Measurements from ENCODE around the gene PBX4.

PBX4 gene

DNA sequence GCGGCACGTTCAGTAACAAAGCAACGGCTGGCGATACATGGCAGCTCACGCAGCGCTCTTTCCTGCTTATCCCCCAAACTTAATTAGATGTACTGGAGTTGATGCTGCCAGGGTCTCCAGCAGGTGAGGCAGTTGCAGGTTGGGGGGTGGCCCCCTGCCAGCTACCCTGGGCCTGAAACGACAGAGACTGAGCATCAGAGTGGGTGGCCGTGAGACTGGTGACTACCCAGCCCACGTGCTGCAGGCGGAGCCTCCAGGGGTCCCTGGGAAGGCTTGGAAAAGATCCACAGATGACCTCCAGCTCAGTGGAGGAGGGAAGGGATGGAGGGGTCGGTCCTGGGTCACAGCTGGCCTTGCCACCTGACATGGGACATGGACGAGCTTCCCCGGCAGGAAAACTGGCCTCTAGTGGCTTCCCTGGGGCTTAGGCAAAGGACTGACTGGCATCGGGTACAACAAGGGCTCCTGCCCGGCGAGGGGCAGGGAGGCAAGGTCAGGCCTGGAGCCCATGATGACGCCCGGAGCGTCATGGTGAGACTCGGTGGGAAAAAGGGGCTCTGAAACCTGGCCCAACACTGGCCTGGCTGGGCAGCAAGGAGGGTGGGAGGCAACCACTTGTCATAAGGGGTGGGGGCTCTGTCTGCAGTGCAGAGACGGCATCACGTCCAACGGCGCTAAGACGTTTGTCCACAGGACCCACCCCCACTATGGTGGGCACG lies 56.4 kb downstream of the PBX4 start:
- no peaks in the 10 kb centered on the region for H3K4me1 ChIP-seq (ENCODE audit: control insufficient read depth, insufficient read depth, low read length)
- H3K4me3 ChIP-seq (ENCODE audit: low read length) = no peak overlapping the region
- H3K9ac ChIP-seq (ENCODE audit: low read depth, low read length) = no peak overlapping the region
- H3K36me3 ChIP-seq (ENCODE audit: insufficient read depth, low read length) = no peaks in the 10 kb centered on the region
- H3K4me2 ChIP-seq (ENCODE audit: low read length) = no peak overlapping the region
- no peaks in the 10 kb centered on the region for H3K9me3 ChIP-seq (replicated peaks; ENCODE audit: low read length)
- H3K27me3 ChIP-seq (ENCODE audit: control insufficient read depth, insufficient read depth, low read length) = peaks cover 3% of the 10 kb centered on the region

DNA sequence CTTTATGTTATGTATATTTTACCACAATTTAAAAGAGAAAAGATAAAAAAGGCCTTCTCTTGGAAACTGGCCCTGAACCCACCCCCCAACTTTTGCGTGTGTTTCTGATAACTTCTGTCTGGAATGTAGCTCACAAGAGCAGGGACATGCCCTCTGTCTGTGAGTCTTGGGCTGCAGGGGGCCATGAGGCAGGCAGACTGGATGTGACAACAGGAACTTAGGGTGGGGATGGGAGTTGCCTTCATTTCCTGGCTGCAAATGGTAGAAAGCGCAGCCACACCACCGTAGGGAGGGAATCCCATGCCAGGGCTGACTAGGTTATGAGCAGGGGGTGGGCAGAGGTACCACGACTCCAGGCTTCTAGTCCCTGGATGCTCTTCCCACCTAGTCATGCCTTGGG lies 58.6 kb downstream of the PBX4 start:
- H3K9ac ChIP-seq (ENCODE audit: low read depth, low read length) = no peak overlapping the region
- no peak overlapping the region for H3K4me3 ChIP-seq (ENCODE audit: low read length)
- peaks cover 3% of the 10 kb centered on the region for H3K27me3 ChIP-seq (ENCODE audit: control insufficient read depth, insufficient read depth, low read length)
- no peaks in the 10 kb centered on the region for H3K36me3 ChIP-seq (ENCODE audit: insufficient read depth, low read length)
- no peaks in the 10 kb centered on the region for H3K4me1 ChIP-seq (ENCODE audit: control insufficient read depth, insufficient read depth, low read length)
- H3K9me3 ChIP-seq (replicated peaks; ENCODE audit: low read length) = no peaks in the 10 kb centered on the region
- H3K4me2 ChIP-seq (ENCODE audit: low read length) = no peak overlapping the region

DNA sequence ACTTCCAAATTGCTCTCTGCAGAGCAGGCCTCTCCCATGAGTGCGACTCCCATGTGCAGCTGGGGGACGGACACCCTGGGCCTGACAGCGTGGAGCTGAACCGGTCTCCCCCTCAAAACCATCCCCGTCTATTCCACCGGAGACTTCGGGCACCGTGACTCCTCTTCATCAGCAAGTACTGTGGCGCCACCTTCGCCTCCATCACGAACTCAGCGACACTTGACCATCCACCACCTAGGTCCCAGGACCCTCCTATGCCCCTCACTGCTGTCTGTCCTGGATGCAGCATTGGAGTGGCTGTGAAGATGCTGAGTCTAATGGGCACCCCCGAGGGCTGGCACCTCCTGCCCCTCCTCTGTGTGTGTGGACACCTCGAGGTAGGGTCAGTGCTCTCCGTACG lies 59.9 kb downstream of the PBX4 start:
- Histone ChIP-seq H3K4me3 (ENCODE audit: low read length) (no peak overlapping the region), H3K9ac (ENCODE audit: low read depth, low read length) (no peak overlapping the region), H3K4me1 (ENCODE audit: control insufficient read depth, insufficient read depth, low read length) (no peaks in the 10 kb centered on the region), H3K27me3 (ENCODE audit: control insufficient read depth, insufficient read depth, low read length) (peaks cover 3% of the 10 kb centered on the region), H3K9me3 (replicated peaks; ENCODE audit: low read length) (no peaks in the 10 kb centered on the region), H3K36me3 (ENCODE audit: insufficient read depth, low read length) (no peaks in the 10 kb centered on the region), H3K4me2 (ENCODE audit: low read length) (no peak overlapping the region)

DNA sequence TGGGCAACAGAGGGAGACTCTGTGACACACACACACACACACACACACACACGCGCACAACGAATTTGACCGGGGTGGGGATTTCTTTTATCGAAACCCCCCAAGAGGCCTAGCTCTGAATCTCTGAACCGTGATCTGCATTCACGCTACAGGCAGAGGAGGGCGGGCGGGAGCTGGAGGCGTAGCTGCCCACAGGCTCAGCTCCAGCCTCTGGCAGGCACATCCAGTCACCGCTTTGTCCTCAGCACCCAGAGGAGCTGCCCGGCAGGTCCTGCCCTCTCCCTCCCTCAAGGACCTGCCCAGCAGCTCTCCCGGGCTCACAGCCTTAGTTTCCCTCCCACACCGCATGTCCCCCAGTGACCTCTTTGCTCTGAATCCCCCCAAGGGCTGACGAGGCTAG lies 60.4 kb downstream of the PBX4 start:
- no peak overlapping the region for H3K4me3 ChIP-seq (ENCODE audit: low read length)
- peaks cover 3% of the 10 kb centered on the region for H3K27me3 ChIP-seq (ENCODE audit: control insufficient read depth, insufficient read depth, low read length)
- H3K4me1 ChIP-seq (ENCODE audit: control insufficient read depth, insufficient read depth, low read length) = no peaks in the 10 kb centered on the region
- H3K36me3 ChIP-seq (ENCODE audit: insufficient read depth, low read length) = no peaks in the 10 kb centered on the region
- no peak overlapping the region for H3K4me2 ChIP-seq (ENCODE audit: low read length)
- H3K9ac ChIP-seq (ENCODE audit: low read depth, low read length) = no peak overlapping the region
- no peaks in the 10 kb centered on the region for H3K9me3 ChIP-seq (replicated peaks; ENCODE audit: low read length)

DNA sequence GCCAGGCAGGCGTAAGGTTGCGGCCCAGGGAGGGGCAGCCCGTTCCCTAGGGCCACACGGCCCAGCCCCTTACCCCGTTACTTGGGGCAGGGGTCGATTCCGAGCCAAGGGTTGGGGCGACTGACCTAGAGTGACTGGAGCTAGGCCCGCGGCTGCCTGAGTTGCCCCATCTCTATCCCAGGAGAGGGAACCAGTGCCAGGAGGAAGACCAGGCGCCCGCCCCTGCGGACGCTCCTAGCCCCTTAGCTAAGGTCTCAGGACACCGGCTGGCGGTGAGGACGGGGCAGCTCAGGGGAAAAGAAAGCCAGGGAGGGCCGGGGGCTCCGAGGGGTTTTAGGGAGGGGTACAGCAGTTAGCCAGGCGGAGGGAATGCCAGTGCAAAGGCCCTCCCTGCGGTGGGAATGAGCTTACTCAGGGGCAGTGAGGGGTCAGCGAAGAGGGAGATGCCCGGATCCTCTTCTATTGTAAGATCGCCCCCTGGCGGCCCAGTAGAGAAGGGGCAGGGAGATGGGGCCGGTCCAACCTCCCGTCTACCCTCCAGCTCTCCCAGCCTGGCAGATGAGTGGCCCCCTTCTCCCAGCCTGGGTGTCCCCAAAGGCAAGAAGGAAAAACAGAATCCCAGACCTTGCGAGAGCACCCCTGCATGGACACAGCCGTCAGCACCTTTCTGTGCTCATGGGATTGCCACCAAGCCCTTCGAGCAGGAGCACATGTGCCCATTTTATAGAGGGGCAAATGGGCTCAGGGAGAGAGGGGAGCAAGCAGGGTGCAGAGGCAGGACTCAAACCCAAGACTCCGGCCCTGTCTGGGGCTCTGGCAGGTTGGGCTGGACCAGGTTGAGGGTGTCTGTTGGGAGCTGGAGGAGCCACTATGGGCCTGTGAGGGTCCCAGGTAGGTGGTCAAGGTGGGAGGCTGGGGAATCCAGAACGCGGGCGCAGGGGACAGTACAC lies 64.1 kb downstream of the PBX4 start:
- Histone ChIP-seq H3K9ac (ENCODE audit: low read depth, low read length) (no peak overlapping the region), H3K9me3 (replicated peaks; ENCODE audit: low read length) (no peaks in the 10 kb centered on the region), H3K36me3 (ENCODE audit: insufficient read depth, low read length) (no peaks in the 10 kb centered on the region), H3K27me3 (ENCODE audit: control insufficient read depth, insufficient read depth, low read length) (peaks cover 12% of the 10 kb centered on the region), H3K4me2 (ENCODE audit: low read length) (no peak overlapping the region), H3K4me3 (ENCODE audit: low read length) (no peak overlapping the region), H3K4me1 (ENCODE audit: control insufficient read depth, insufficient read depth, low read length) (peaks cover 7% of the 10 kb centered on the region)

DNA sequence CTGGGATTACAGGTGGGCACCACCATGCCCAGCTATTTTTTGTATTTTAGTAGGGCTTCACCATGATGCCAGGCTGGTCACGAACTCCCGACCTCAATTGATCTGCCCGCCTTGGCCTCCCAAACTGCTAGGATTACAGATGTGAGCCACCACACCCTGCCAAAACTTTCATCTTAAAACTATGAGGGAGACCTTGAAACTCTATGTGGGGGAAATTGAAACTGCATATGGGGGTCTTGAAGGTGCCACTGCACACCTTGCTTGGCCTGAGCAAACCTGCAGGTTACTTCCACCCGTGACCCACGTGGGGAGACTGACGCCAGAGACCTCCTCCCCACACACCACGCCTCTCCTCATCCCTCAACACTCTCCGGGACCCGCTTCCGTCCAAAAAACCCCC lies 64.8 kb downstream of the PBX4 start:
- Histone ChIP-seq H3K27me3 (ENCODE audit: control insufficient read depth, insufficient read depth, low read length) (peaks cover 17% of the 10 kb centered on the region), H3K4me2 (ENCODE audit: low read length) (no peak overlapping the region), H3K4me1 (ENCODE audit: control insufficient read depth, insufficient read depth, low read length) (peaks cover 7% of the 10 kb centered on the region)

DNA sequence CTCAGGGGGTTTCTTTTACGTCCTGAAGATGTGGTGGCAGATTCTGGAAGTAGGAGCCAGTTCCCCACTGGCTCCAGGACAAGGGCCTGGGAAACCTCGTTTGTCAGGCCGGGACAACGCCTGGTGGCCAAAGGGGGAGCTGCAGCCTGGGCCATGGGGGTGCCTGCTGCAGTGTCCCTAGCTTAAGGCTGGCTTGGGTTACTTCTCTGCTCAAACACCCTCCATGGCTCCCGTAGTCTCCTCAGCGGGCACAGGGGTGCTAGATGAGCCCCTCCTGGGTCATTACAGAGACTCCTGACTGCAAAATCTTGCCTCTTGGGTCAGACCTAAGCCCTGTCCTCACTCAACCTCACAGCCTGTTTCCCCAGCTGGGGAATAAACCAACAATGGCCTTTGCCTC lies 65.7 kb downstream of the PBX4 start:
- peaks cover 20% of the 10 kb centered on the region for H3K27me3 ChIP-seq (ENCODE audit: control insufficient read depth, insufficient read depth, low read length)
- peaks cover 7% of the 10 kb centered on the region for H3K4me1 ChIP-seq (ENCODE audit: control insufficient read depth, insufficient read depth, low read length)
- no peak overlapping the region for H3K4me2 ChIP-seq (ENCODE audit: low read length)
- no peaks in the 10 kb centered on the region for H3K9me3 ChIP-seq (replicated peaks; ENCODE audit: low read length)
- H3K9ac ChIP-seq (ENCODE audit: low read depth, low read length) = no peak overlapping the region
- no peak overlapping the region for H3K4me3 ChIP-seq (ENCODE audit: low read length)
- H3K36me3 ChIP-seq (ENCODE audit: insufficient read depth, low read length) = no peaks in the 10 kb centered on the region

More for the DNA sequence above, 64.8 kb downstream of the PBX4 start:
- H3K9ac ChIP-seq (ENCODE audit: low read depth, low read length) = no peak overlapping the region
- H3K4me3 ChIP-seq (ENCODE audit: low read length) = no peak overlapping the region
- no peaks in the 10 kb centered on the region for H3K36me3 ChIP-seq (ENCODE audit: insufficient read depth, low read length)
- no peaks in the 10 kb centered on the region for H3K9me3 ChIP-seq (replicated peaks; ENCODE audit: low read length)

DNA sequence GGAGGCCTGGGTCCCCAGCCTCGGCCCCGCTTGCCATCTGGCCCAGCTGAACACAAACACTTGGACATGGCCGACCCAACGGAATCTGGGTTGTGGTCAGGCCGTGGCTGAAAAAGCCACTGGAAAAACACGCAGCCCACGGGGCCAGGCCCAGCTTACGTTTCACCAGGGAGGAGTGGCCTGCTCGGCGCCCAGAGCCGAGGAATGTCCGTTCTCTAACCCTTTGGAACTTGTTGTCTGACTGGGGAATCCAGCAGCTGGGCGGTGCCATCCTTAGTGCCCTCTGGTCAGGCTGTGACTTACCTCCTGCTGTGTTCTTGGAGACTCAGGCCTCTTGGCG lies 66.7 kb downstream of the PBX4 start:
- no peaks in the 10 kb centered on the region for H3K36me3 ChIP-seq (ENCODE audit: insufficient read depth, low read length)
- H3K4me3 ChIP-seq (ENCODE audit: low read length) = no peak overlapping the region
- peaks cover 7% of the 10 kb centered on the region for H3K4me1 ChIP-seq (ENCODE audit: control insufficient read depth, insufficient read depth, low read length)
- H3K27me3 ChIP-seq (ENCODE audit: control insufficient read depth, insufficient read depth, low read length) = peaks cover 29% of the 10 kb centered on the region
- H3K9me3 ChIP-seq (replicated peaks; ENCODE audit: low read length) = no peaks in the 10 kb centered on the region
- peak overlapping the region; percentile 38 for H3K9ac ChIP-seq (ENCODE audit: low read depth, low read length)
- peak overlapping the region; percentile 35 for H3K4me2 ChIP-seq (ENCODE audit: low read length)

DNA sequence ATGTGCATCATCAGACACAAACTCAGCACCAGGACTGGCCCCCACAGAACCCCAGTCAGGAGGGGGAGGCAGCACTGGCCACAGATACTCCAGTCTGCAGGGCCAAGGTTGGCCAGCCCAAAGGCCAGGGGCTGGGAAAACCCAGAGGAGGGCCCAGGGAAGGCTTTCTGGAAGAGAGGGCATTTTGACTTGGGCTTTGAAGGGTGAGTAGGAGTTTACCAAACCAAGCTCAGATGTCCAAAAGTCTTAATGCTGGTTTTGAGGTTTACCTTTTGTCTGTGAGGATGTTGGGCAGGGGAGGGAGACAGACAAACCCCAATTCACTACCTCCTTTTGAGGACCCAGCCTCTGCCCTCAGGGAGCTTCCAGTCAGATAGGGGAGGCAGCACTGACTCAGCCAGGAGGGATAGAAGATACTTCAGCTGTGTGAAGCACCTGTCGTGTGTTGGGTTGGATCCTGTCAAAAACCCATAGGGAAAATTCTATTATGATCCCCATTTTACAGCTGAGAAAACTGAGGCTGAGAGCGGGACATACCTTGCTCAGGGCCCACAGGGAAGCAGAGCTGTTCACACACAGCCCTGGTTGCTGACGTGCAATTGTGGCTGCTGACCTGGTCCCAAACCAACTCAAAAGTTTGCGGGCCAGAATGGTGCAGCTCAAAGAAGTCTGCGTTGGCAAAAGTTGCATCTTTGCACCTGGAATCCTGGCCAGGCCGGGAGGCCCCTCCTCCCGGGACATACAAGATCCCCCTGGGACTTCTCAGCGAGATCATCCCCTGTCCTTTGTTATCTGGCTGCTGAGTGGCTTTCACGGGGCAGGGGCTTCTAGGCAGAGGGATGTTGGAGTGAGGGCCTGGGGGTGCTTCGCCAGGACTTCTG lies 67.3 kb downstream of the PBX4 start:
- Histone ChIP-seq H3K27me3 (ENCODE audit: control insufficient read depth, insufficient read depth, low read length) (peaks cover 35% of the 10 kb centered on the region), H3K4me1 (ENCODE audit: control insufficient read depth, insufficient read depth, low read length) (peaks cover 7% of the 10 kb centered on the region), H3K9ac (ENCODE audit: low read depth, low read length) (peak overlapping the region; percentile 38), H3K4me3 (ENCODE audit: low read length) (no peak overlapping the region), H3K4me2 (ENCODE audit: low read length) (no peak overlapping the region), H3K9me3 (replicated peaks; ENCODE audit: low read length) (no peaks in the 10 kb centered on the region), H3K36me3 (ENCODE audit: insufficient read depth, low read length) (no peaks in the 10 kb centered on the region)

DNA sequence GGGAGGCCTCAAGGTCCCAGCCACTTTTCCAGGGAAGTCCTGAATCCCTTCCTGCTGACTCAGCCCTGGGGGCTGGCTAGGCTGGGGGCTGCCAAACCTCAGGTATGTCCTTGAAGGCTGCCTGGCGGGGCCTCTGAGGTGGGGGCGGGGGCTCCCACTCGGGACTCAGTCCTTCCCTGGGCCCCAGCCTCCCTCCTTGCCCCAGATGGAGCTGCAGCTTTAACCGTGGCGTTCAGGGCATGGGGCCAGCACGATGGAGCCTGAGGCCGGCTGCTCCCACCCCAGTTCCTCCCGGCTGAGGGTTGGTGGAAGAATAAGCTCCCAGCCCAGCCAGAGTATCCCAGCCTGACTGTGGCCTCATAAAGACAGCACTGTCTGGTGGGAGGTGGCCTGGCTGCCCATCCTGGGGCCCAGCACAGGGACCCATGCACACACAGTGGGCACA lies 68.0 kb downstream of the PBX4 start:
- H3K9ac ChIP-seq (ENCODE audit: low read depth, low read length) = no peak overlapping the region
- H3K4me3 ChIP-seq (ENCODE audit: low read length) = no peak overlapping the region
- peaks cover 38% of the 10 kb centered on the region for H3K27me3 ChIP-seq (ENCODE audit: control insufficient read depth, insufficient read depth, low read length)

DNA sequence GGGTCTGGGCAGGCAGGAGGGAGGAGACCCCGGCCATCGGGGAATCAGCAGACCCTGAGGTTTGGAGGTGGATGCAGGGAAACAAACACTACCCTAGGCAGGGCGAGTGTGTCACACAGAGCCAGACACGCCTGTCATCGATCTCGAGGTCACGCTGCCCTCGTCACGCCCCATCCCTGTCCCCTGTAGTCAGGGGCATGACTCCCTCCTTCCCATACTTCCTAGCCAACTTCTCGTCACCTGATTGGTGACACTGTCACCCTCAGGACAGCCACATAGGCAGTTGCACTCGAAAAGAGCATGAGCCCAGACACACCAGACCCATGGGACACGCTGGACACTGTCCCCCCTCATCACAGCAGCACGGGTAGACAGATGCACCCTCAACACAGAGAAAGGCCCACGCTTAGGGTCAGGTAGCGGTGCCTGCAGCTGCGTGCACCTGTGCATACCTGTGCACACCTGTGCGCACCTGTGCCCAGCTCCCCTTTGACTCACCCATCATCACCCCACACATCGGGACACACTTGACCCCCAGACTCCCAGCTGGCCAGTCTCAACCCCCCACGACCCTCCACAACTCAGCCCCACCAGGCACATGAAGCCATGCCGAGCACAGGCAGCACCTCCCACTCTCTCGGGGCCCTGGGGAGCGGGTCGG lies 68.6 kb downstream of the PBX4 start:
- H3K4me1 ChIP-seq (ENCODE audit: control insufficient read depth, insufficient read depth, low read length) = peaks cover 7% of the 10 kb centered on the region
- H3K4me2 ChIP-seq (ENCODE audit: low read length) = no peak overlapping the region
- no peaks in the 10 kb centered on the region for H3K36me3 ChIP-seq (ENCODE audit: insufficient read depth, low read length)
- H3K9me3 ChIP-seq (replicated peaks; ENCODE audit: low read length) = no peaks in the 10 kb centered on the region
- H3K4me3 ChIP-seq (ENCODE audit: low read length) = no peak overlapping the region
- H3K27me3 ChIP-seq (ENCODE audit: control insufficient read depth, insufficient read depth, low read length) = peaks cover 38% of the 10 kb centered on the region
- H3K9ac ChIP-seq (ENCODE audit: low read depth, low read length) = no peak overlapping the region

More for the DNA sequence above, 68.0 kb downstream of the PBX4 start:
- H3K36me3 ChIP-seq (ENCODE audit: insufficient read depth, low read length) = no peaks in the 10 kb centered on the region
- peaks cover 7% of the 10 kb centered on the region for H3K4me1 ChIP-seq (ENCODE audit: control insufficient read depth, insufficient read depth, low read length)
- H3K4me2 ChIP-seq (ENCODE audit: low read length) = no peak overlapping the region
- no peaks in the 10 kb centered on the region for H3K9me3 ChIP-seq (replicated peaks; ENCODE audit: low read length)
